ENCODE measurements around the gene KIF4B.

Gene KIF4B

GRCh38 chr5:155056644-155057269 is 43.2 kb downstream of the KIF4B start:
- DNase-seq (ENCODE audit: low read depth in 2 of 2, low spot score in 1 of 2) = no peak

- DNase-seq (ENCODE audit: low read depth in 2 of 2, low spot score in 1 of 2) = no peak
Observed at GRCh38 chr5:155057626-155058025, 44.1 kb downstream of the KIF4B start.

GRCh38 chr5:155064580-155064979 is 51.0 kb downstream of the KIF4B start:
- no peak for DNase-seq (ENCODE audit: low read depth in 2 of 2, low spot score in 1 of 2)

GRCh38 chr5:155066886-155067595 is 53.5 kb downstream of the KIF4B start:
- no peak for DNase-seq (ENCODE audit: low read depth in 2 of 2, low spot score in 1 of 2)
